ENCODE results near the gene CMTM8.

CMTM8 gene

DNA sequence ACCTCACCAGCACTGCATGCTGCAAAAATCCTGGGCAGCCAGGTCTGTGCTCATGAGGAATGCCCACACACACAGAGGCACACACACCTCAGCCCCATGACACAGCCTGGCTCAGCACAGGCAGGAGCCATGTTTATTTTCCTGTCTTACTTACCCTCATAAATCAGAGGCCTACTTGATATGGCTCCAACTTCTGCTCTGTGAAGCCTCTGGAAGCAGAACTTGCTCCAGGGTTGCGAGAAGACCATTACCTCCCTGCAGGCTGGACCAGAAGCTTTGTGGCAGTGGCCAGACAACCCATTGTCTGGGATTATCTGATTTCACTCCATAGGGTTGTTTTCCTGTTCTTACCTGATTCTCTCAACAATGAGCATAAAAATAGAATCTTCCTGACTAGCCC lies 43.8 kb upstream of the CMTM8 start:
- no peak overlapping the region for H3K23ac ChIP-seq (ENCODE audit: low read length in 2 of 2)
- H3K4me2 ChIP-seq (ENCODE audit: low read length, poor library complexity, severe bottlenecking) = no peak overlapping the region
- no peak overlapping the region for H2BK15ac ChIP-seq (ENCODE audit: low read depth, poor library complexity, severe bottlenecking)
- no peak overlapping the region for H2BK12ac ChIP-seq (ENCODE audit: low read length in 2 of 2)
- DNase-seq = no peak
- no peak overlapping the region for H3K4me3 ChIP-seq (ENCODE audit: insufficient read depth in 1 of 2, low read depth in 1 of 2, low read length in 2 of 2)
- H2AK5ac ChIP-seq (ENCODE audit: low read length, severe bottlenecking) = no peak overlapping the region
- H3K9me3 ChIP-seq (ENCODE audit: control insufficient read depth, low read length) = no peaks in the 10 kb centered on the region
- H3K36me3 ChIP-seq (ENCODE audit: control insufficient read depth in 1 of 2, insufficient read depth in 2 of 2, low read depth in 1 of 2, low read length in 2 of 2) = no peaks in the 10 kb centered on the region
- WGBS = 60% methylated on average over 1 of the region's 1 CpG
- no peak overlapping the region for H2AFZ ChIP-seq (ENCODE audit: low read depth, low read length)
- peaks cover 0 to 5% of the 10 kb centered on the region in 2 experiments for H3K27me3 ChIP-seq (ENCODE audit: control insufficient read depth in 1 of 2, insufficient read depth in 1 of 2, low read length in 2 of 2)
- no peak overlapping the region for H4K91ac ChIP-seq (ENCODE audit: low read length)
- no peak overlapping the region for H3K9ac ChIP-seq (ENCODE audit: low read length)
- H3K18ac ChIP-seq (ENCODE audit: low read depth in 1 of 2, low read length in 2 of 2) = no peak overlapping the region
- no peak overlapping the region for H2BK5ac ChIP-seq (ENCODE audit: low read depth, low read length, poor library complexity, severe bottlenecking)
- no peak overlapping the region for H3K4ac ChIP-seq (ENCODE audit: low read depth in 1 of 2, low read length in 2 of 2)
- no peak overlapping the region for H4K8ac ChIP-seq (ENCODE audit: low read length)
- no peak overlapping the region for H3K14ac ChIP-seq (ENCODE audit: low read length in 2 of 2)
- no peaks in the 10 kb centered on the region for H3K4me1 ChIP-seq (ENCODE audit: control insufficient read depth, insufficient read depth, low read depth, low read length)
- no peak overlapping the region for H3K27ac ChIP-seq (ENCODE audit: low read length, poor library complexity, severe bottlenecking)
- H2BK120ac ChIP-seq (ENCODE audit: low read depth, low read length) = no peak overlapping the region
- no peaks in the 10 kb centered on the region for H3K79me1 ChIP-seq (replicated peaks; ENCODE audit: low read length, poor library complexity, severe bottlenecking)

- Histone ChIP-seq H2BK120ac (ENCODE audit: low read depth, low read length) (no peak overlapping the region), H3K9me3 (ENCODE audit: control insufficient read depth, low read length) (no peaks in the 10 kb centered on the region), H3K4me3 (ENCODE audit: insufficient read depth in 1 of 2, low read depth in 1 of 2, low read length in 2 of 2) (no peak overlapping the region), H3K36me3 (ENCODE audit: control insufficient read depth in 1 of 2, insufficient read depth in 2 of 2, low read depth in 1 of 2, low read length in 2 of 2) (no peaks in the 10 kb centered on the region), H2BK15ac (ENCODE audit: low read depth, poor library complexity, severe bottlenecking) (no peak overlapping the region), H2BK5ac (ENCODE audit: low read depth, low read length, poor library complexity, severe bottlenecking) (no peak overlapping the region), H3K27ac (ENCODE audit: low read length, poor library complexity, severe bottlenecking) (no peak overlapping the region), H3K4me1 (ENCODE audit: control insufficient read depth, insufficient read depth, low read depth, low read length) (no peaks in the 10 kb centered on the region), H2AFZ (ENCODE audit: low read depth, low read length) (no peak overlapping the region), H3K18ac (ENCODE audit: low read depth in 1 of 2, low read length in 2 of 2) (no peak overlapping the region), H2BK12ac (ENCODE audit: low read length in 2 of 2) (no peak overlapping the region), H3K27me3 (ENCODE audit: control insufficient read depth in 1 of 2, insufficient read depth in 1 of 2, low read length in 2 of 2) (peaks cover 0 to 2% of the 10 kb centered on the region in 2 experiments), H3K4ac (ENCODE audit: low read depth in 1 of 2, low read length in 2 of 2) (no peak overlapping the region), H4K8ac (ENCODE audit: low read length) (no peak overlapping the region), H3K9ac (ENCODE audit: low read length) (no peak overlapping the region), H3K4me2 (ENCODE audit: low read length, poor library complexity, severe bottlenecking) (no peak overlapping the region), H3K14ac (ENCODE audit: low read length in 2 of 2) (no peak overlapping the region), H2AK5ac (ENCODE audit: low read length, severe bottlenecking) (no peak overlapping the region), H4K91ac (ENCODE audit: low read length) (no peak overlapping the region), H3K23ac (ENCODE audit: low read length in 2 of 2) (no peak overlapping the region), H3K79me1 (replicated peaks; ENCODE audit: low read length, poor library complexity, severe bottlenecking) (no peaks in the 10 kb centered on the region)
- no peak for DNase-seq
- WGBS = 92% methylated on average over 4 of the region's 4 CpGs
These were observed 42.4 kb upstream of the CMTM8 start for GRCh38 chr3:32195995-32196540.

DNA sequence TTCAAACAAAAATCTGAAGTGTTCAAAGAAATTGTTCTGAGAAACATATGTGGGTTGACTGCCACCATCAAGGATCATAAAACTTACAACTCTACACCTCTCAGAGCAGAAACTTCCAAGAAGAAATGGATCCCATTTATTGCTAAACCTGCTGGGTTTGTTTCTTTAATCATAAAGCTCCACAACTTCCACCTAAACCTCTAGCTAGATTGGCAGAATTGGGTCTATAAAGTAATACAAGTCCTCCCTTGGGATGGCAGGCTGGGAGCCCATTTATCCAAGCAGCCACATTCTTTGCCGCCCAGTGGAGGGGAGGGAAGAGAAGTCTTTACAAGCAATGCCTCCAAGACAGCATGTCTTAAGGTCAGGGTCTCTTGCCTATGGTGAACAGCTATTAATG lies 40.5 kb upstream of the CMTM8 start:
- DNase-seq = no peak
- no peak overlapping the region for H4K91ac ChIP-seq (ENCODE audit: low read length)
- no peak overlapping the region for H3K4me3 ChIP-seq (ENCODE audit: insufficient read depth in 1 of 2, low read depth in 1 of 2, low read length in 2 of 2)
- H2BK120ac ChIP-seq (ENCODE audit: low read depth, low read length) = no peak overlapping the region
- no peak overlapping the region for H2BK5ac ChIP-seq (ENCODE audit: low read depth, low read length, poor library complexity, severe bottlenecking)
- no peak overlapping the region for H4K8ac ChIP-seq (ENCODE audit: low read length)
- H2BK15ac ChIP-seq (ENCODE audit: low read depth, poor library complexity, severe bottlenecking) = no peak overlapping the region
- no peak overlapping the region for H3K18ac ChIP-seq (ENCODE audit: low read depth in 1 of 2, low read length in 2 of 2)
- H3K79me1 ChIP-seq (replicated peaks; ENCODE audit: low read length, poor library complexity, severe bottlenecking) = no peaks in the 10 kb centered on the region
- no peak overlapping the region for H2BK12ac ChIP-seq (ENCODE audit: low read length in 2 of 2)
- H3K4ac ChIP-seq (ENCODE audit: low read depth in 1 of 2, low read length in 2 of 2) = no peak overlapping the region
- no CpG with 5 or more reads among the region's 1 CpG for WGBS
- H3K4me1 ChIP-seq (ENCODE audit: control insufficient read depth, insufficient read depth, low read depth, low read length) = no peaks in the 10 kb centered on the region
- no peak overlapping the region for H2AFZ ChIP-seq (ENCODE audit: low read depth, low read length)
- H3K4me2 ChIP-seq (ENCODE audit: low read length, poor library complexity, severe bottlenecking) = no peak overlapping the region
- H3K23ac ChIP-seq (ENCODE audit: low read length in 2 of 2) = no peak overlapping the region
- H3K27ac ChIP-seq (ENCODE audit: low read length, poor library complexity, severe bottlenecking) = no peak overlapping the region
- no peak overlapping the region for H3K9ac ChIP-seq (ENCODE audit: low read length)
- no peaks in the 10 kb centered on the region for H3K36me3 ChIP-seq (ENCODE audit: control insufficient read depth in 1 of 2, insufficient read depth in 2 of 2, low read depth in 1 of 2, low read length in 2 of 2)
- no peaks in the 10 kb centered on the region for H3K27me3 ChIP-seq (ENCODE audit: control insufficient read depth in 1 of 2, insufficient read depth in 1 of 2, low read length in 2 of 2)
- no peak overlapping the region for H3K14ac ChIP-seq (ENCODE audit: low read length in 2 of 2)
- H2AK5ac ChIP-seq (ENCODE audit: low read length, severe bottlenecking) = no peak overlapping the region
- no peaks in the 10 kb centered on the region for H3K9me3 ChIP-seq (ENCODE audit: control insufficient read depth, low read length)

DNA sequence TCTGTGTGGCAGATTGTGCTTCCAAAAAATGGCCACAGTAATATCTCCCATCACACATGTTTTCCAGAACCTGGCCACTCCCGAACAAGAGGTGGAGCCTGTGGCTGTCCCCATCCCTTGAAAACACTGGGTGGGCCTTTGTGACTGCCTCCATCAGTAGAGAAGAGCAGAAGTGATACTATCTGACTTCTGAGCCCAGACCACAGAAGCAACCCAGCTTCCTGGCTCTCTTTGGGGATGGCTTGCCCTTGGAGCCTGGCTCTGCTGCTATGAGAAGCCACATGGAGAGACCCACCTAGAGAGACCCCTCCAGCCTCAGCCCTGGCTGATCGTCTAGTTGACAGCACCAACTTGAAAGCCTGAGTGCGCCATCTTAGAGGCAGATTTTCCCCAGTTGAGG lies 39.8 kb upstream of the CMTM8 start:
- no peak overlapping the region for H3K23ac ChIP-seq (ENCODE audit: low read length in 2 of 2)
- H3K4ac ChIP-seq (ENCODE audit: low read depth in 1 of 2, low read length in 2 of 2) = no peak overlapping the region
- no peak overlapping the region for H3K9ac ChIP-seq (ENCODE audit: low read length)
- no peak overlapping the region for H2BK120ac ChIP-seq (ENCODE audit: low read depth, low read length)
- no peaks in the 10 kb centered on the region for H3K79me1 ChIP-seq (replicated peaks; ENCODE audit: low read length, poor library complexity, severe bottlenecking)
- H2AFZ ChIP-seq (ENCODE audit: low read depth, low read length) = no peak overlapping the region
- no peaks in the 10 kb centered on the region for H3K27me3 ChIP-seq (ENCODE audit: control insufficient read depth in 1 of 2, insufficient read depth in 1 of 2, low read length in 2 of 2)
- no peaks in the 10 kb centered on the region for H3K4me1 ChIP-seq (ENCODE audit: control insufficient read depth, insufficient read depth, low read depth, low read length)
- no peaks in the 10 kb centered on the region for H3K36me3 ChIP-seq (ENCODE audit: control insufficient read depth in 1 of 2, insufficient read depth in 2 of 2, low read depth in 1 of 2, low read length in 2 of 2)
- H2BK12ac ChIP-seq (ENCODE audit: low read length in 2 of 2) = no peak overlapping the region
- H3K9me3 ChIP-seq (ENCODE audit: control insufficient read depth, low read length) = no peaks in the 10 kb centered on the region
- H4K91ac ChIP-seq (ENCODE audit: low read length) = no peak overlapping the region
- no peak overlapping the region for H3K4me3 ChIP-seq (ENCODE audit: insufficient read depth in 1 of 2, low read depth in 1 of 2, low read length in 2 of 2)
- H3K18ac ChIP-seq (ENCODE audit: low read depth in 1 of 2, low read length in 2 of 2) = no peak overlapping the region
- H2AK5ac ChIP-seq (ENCODE audit: low read length, severe bottlenecking) = no peak overlapping the region
- DNase-seq = no peak
- no peak overlapping the region for H2BK5ac ChIP-seq (ENCODE audit: low read depth, low read length, poor library complexity, severe bottlenecking)
- no peak overlapping the region for H4K8ac ChIP-seq (ENCODE audit: low read length)
- H3K14ac ChIP-seq (ENCODE audit: low read length in 2 of 2) = no peak overlapping the region
- no peak overlapping the region for H2BK15ac ChIP-seq (ENCODE audit: low read depth, poor library complexity, severe bottlenecking)
- H3K27ac ChIP-seq (ENCODE audit: low read length, poor library complexity, severe bottlenecking) = no peak overlapping the region
- 92% methylated on average over 3 of the region's 3 CpGs for WGBS
- H3K4me2 ChIP-seq (ENCODE audit: low read length, poor library complexity, severe bottlenecking) = no peak overlapping the region
